Measurements from ENCODE around the gene GABBR2. TPM values are rescaled to one million over a fixed set of nuclear protein-coding genes. Genes with fewer than 3 reads are reported as not detected.

GABBR2 gene
- total RNA-seq, 2 experiments from 2014 or later: not detected

DNA sequence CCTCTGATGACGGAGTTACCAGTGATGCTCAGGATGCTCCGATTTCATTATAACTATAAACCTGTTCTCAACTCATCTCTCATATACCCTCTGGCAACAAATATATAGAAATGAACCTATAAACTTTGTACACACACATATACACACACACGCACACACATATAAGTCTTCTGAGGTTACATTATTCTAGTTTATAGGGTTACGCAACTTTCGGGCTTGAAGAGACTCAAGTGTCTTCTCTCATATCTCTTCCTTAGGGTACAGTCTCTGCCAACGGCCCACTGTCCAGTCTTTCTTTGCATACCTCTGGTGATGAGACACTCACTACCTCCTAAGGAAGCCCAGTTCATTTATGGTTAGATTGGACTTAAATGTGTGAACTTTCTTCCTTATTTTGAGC lies 383.9 kb downstream of the GABBR2 start:
- ChIA-PET POLR2A (interaction anchor here (0.7 kb wide), 1 partner anchor 10 kb away, joined by 4 read pairs; no protein-coding TSS in a partner anchor), CTCF (ENCODE audit: unreplicated experiment) (no interaction called here)
- BruUV-seq (replicated peaks): no TSS peak
- DNase-seq (ENCODE audit: low spot score): no peak
- H4K20me1 ChIP-seq (ENCODE audit: insufficient read depth, low read length): no peaks in the 10 kb centered on the region
- H3K79me2 ChIP-seq (ENCODE audit: insufficient read depth, low read depth, low read length): no peaks in the 10 kb centered on the region
- H3K4me2 ChIP-seq (ENCODE audit: low read length): no peak overlapping the region
- H3K27ac ChIP-seq (ENCODE audit: low read depth, low read length, poor library complexity, severe bottlenecking): no peak overlapping the region
- H3K9me2 ChIP-seq (ENCODE audit: insufficient read depth, low read length): no peaks in the 10 kb centered on the region
- peaks cover 24% of the 10 kb centered on the region for H3K4me1 ChIP-seq (ENCODE audit: insufficient read depth, low read length, poor library complexity, severe bottlenecking)
- no peaks in the 10 kb centered on the region for H3K36me3 ChIP-seq (ENCODE audit: insufficient read depth, low read length)
- intact Hi-C loops (cut with micrococcal nuclease; ENCODE audit: unreplicated experiment): no loop called here
- H2AFZ ChIP-seq (ENCODE audit: low read length): no peak overlapping the region
- no peaks in the 10 kb centered on the region for H3K9me3 ChIP-seq (ENCODE audit: low read length)
- TF ChIP-seq EZH2phosphoT487 (IDR thresholded peaks at IDR 0.05; ENCODE audit: borderline replicate concordance, low read depth, low read length): no peak
- TF ChIP-seq, protein P1, sequence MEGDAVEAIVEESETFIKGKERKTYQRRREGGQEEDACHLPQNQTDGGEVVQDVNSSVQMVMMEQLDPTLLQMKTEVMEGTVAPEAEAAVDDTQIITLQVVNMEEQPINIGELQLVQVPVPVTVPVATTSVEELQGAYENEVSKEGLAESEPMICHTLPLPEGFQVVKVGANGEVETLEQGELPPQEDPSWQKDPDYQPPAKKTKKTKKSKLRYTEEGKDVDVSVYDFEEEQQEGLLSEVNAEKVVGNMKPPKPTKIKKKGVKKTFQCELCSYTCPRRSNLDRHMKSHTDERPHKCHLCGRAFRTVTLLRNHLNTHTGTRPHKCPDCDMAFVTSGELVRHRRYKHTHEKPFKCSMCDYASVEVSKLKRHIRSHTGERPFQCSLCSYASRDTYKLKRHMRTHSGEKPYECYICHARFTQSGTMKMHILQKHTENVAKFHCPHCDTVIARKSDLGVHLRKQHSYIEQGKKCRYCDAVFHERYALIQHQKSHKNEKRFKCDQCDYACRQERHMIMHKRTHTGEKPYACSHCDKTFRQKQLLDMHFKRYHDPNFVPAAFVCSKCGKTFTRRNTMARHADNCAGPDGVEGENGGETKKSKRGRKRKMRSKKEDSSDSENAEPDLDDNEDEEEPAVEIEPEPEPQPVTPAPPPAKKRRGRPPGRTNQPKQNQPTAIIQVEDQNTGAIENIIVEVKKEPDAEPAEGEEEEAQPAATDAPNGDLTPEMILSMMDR (conservative IDR thresholded peaks at IDR 0.05; ENCODE audit: low read length): no peak
- H3K4me3 ChIP-seq (ENCODE audit: low read depth, low read length, poor library complexity, severe bottlenecking): no peak overlapping the region

DNA sequence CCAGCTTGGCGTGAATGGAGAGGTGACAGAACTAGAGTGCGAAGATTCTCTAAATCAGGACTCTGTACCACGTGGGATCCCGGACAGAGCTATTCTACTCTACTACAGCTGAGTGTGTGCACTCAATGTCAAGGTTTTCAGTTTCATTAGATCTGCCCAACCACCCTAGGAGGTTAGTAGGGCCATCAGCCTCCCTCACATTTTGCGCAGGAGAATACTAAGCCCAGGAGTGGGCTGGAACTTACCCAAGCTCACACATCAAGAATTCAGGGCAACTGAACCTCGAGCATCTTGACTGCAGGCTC lies 385.0 kb downstream of the GABBR2 start:
- CTCF ChIA-PET (ENCODE audit: unreplicated experiment): interaction anchor here (0.6 kb wide), 1 partner anchor 424 kb away, joined by 4 read pairs; no protein-coding TSS in a partner anchor
- intact Hi-C loops (cut with micrococcal nuclease; ENCODE audit: unreplicated experiment): no loop called here
- TF ChIP-seq, protein P1 (conservative IDR thresholded peaks at IDR 0.05; ENCODE audit: low read length): no peak

DNA sequence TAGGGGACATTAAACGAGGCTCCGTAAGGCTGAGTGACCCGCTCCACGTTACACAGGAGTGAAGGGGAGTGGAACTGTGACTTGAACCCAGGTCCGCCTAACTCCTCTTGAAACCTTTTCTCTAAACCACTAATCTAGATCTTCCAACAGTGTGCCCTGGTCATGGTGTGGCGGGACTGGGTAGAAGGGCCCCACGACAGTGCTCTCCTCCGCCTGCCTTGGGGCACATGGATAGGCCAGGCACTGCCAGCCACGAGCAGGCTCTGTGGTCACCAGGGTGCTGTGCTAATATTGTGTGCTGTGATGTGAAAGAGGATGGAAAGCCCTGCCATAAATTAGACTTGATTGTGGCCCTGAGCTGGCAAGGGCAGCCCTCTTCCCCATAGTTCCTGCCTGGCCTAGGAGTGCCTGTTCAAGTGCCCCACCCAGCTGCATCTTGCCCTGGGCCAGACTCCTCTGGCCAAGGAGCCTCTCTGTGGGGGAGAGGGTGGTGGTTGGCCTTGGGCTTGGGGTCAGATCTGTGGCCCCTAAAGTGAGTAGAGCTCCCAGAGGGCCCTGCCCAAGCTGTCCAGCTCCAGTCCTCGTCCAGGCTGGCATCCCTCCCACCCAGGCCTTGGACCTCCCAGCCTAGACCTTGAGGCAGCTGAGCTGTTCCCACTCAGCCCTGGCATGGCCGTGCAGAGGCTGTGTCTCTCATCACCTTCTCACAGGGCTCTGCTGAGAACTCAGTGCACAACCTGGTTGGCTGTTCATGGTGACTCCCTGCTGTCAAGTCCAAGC lies 385.5 kb downstream of the GABBR2 start:
- no peaks in the 10 kb centered on the region for H3K9me3 ChIP-seq (ENCODE audit: low read length)
- H3K79me2 ChIP-seq (ENCODE audit: insufficient read depth, low read depth, low read length): no peaks in the 10 kb centered on the region
- no peak overlapping the region for H3K27ac ChIP-seq (ENCODE audit: low read depth, low read length, poor library complexity, severe bottlenecking)
- H3K4me1 ChIP-seq (ENCODE audit: insufficient read depth, low read length, poor library complexity, severe bottlenecking): peaks cover 16% of the 10 kb centered on the region
- intact Hi-C loops (cut with micrococcal nuclease; ENCODE audit: unreplicated experiment): no loop called here
- no peak overlapping the region for H3K4me2 ChIP-seq (ENCODE audit: low read length)
- no peak overlapping the region for H2AFZ ChIP-seq (ENCODE audit: low read length)
- ChIA-PET CTCF (ENCODE audit: unreplicated experiment) (interaction anchor here (0.6 kb wide), 1 partner anchor 424 kb away, joined by 4 read pairs; no protein-coding TSS in a partner anchor), POLR2A (interaction anchor here (0.5 kb wide), 1 partner anchor 358 kb away, joined by 3 read pairs; no protein-coding TSS in a partner anchor)
- no peak overlapping the region for H3K4me3 ChIP-seq (ENCODE audit: low read depth, low read length, poor library complexity, severe bottlenecking)
- no peak for TF ChIP-seq EZH2phosphoT487 (IDR thresholded peaks at IDR 0.05; ENCODE audit: borderline replicate concordance, low read depth, low read length)
- TF ChIP-seq, protein P1 (conservative IDR thresholded peaks at IDR 0.05; ENCODE audit: low read length): no peak
- BruUV-seq (replicated peaks): no TSS peak
- no peak for DNase-seq (ENCODE audit: low spot score)
- H3K36me3 ChIP-seq (ENCODE audit: insufficient read depth, low read length): no peaks in the 10 kb centered on the region
- H4K20me1 ChIP-seq (ENCODE audit: insufficient read depth, low read length): no peaks in the 10 kb centered on the region
- H3K9me2 ChIP-seq (ENCODE audit: insufficient read depth, low read length): no peaks in the 10 kb centered on the region

More for the DNA sequence above, 385.0 kb downstream of the GABBR2 start:
- Histone ChIP-seq H3K4me2 (ENCODE audit: low read length) (no peak overlapping the region), H3K9me3 (ENCODE audit: low read length) (no peaks in the 10 kb centered on the region), H3K9me2 (ENCODE audit: insufficient read depth, low read length) (no peaks in the 10 kb centered on the region), H4K20me1 (ENCODE audit: insufficient read depth, low read length) (no peaks in the 10 kb centered on the region), H3K79me2 (ENCODE audit: insufficient read depth, low read depth, low read length) (no peaks in the 10 kb centered on the region), H3K4me1 (ENCODE audit: insufficient read depth, low read length, poor library complexity, severe bottlenecking) (peaks cover 22% of the 10 kb centered on the region), H3K27ac (ENCODE audit: low read depth, low read length, poor library complexity, severe bottlenecking) (no peak overlapping the region), H3K36me3 (ENCODE audit: insufficient read depth, low read length) (no peaks in the 10 kb centered on the region), H2AFZ (ENCODE audit: low read length) (no peak overlapping the region), H3K4me3 (ENCODE audit: low read depth, low read length, poor library complexity, severe bottlenecking) (no peak overlapping the region)
- no peak for DNase-seq (ENCODE audit: low spot score)
- POLR2A ChIA-PET: interaction anchor here (0.5 kb wide), 1 partner anchor 359 kb away, joined by 3 read pairs; no protein-coding TSS in a partner anchor
- no TSS peak for BruUV-seq (replicated peaks)
